HG02973 (cell line): Measurements from ENCODE around the gene SARS2.

Experiments
- ATAC-seq: cut with Tn5 transposase; IDR thresholded peaks from one replicate; pipeline ENCODE4 v1.9.1; 2021; ENCODE audit warnings: moderate library complexity; ENCODE audit not compliant: unreplicated experiment

SARS2 gene

GRCh38 chr19:38919837-38920601 is 10.5 kb downstream of the SARS2 start:
- ATAC-seq, result no peak

GRCh38 chr19:38918526-38918925 is 12.0 kb downstream of the SARS2 start:
- ATAC-seq, result no peak

GRCh38 chr19:38917921-38918491 is 12.6 kb downstream of the SARS2 start:
- ATAC-seq, result no peak

- no peak for ATAC-seq
These were observed 13.0 kb downstream of the SARS2 start for GRCh38 chr19:38917516-38917915.

DNA sequence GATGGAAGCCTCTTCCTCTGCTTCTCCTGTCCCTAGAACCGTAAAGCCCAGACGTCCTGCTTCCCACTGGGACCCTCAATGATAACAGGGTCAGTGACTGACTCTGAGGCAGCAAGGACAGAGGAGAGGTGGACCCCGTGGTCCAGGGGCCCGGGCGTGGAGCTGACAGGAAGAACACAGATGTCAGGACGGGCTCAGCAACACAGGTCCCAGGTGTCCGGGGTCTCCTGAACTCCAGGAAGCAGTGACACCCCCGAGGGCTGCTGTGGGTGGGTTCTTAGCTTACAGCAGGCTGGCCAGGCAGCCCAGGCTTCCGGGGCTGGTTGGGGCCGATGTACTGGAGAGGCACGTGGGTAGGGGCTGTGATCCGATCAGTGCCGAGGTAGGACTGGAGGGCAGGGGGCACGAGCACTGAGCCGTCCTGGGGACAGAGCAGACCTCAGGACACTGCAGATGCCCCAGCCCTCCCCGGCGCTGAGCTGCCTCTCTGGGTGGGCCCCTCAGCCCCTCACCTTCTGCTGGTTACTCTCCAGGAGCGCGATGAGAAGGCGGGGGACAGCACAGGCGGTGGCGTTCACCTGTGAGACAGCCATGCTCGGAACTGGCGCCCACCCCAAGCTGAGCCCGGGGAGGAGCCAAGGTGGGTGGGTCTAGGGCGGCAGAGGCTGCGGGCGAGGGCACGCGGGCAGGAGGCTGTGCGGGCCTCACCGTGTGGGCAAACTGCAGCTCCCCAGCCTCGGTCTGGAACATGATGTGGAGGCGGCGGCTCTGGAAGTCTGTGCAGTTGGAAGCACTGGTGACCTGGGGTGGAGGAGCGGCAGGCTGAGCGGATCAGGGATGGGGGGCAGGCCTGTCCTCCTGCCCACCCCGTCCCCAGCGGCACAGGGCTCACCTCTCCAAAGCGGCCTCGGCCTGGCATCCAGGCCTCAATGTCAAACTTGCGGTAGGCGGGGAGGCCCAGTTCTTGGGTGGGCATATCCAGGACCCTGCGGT is 14.9 kb downstream of the SARS2 start:
- no peak for ATAC-seq

GRCh38 chr19:38913958-38914357 is 16.6 kb downstream of the SARS2 start:
- ATAC-seq, result no peak

- no peak for ATAC-seq
These were observed 17.7 kb downstream of the SARS2 start for GRCh38 chr19:38912600-38913514.

DNA sequence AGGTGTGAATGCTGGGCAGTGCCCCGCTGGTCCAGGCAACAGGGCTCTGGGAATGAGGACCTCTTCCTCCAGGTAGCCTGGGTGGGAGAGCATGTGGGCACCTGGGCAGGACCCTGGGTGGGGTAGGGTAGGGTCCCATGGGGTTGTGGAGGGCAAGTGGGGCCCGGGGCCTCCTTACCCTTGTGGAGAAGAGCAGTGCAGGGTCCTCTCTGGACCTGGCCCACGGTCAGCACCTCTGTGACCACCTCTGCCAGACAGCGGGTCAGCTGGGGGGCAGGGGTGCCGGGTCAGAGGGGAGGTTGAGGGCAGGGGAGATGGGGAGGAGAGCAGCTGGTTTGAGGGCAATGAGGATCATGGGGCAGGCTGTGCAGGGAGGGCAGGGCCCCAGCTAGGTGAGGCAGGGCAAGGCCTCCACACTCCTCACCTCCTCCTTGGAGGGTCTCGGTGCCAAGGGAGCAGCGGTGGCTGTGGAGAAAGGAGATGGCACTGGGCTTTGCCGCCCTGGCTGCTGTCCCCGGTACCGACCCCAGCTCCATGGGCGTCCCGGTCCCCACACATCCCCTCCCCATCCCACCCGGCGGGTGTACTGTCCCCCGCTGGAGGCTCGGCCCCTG is 19.1 kb downstream of the SARS2 start:
- ATAC-seq, result no peak

- ATAC-seq, result no peak
These were observed 20.1 kb downstream of the SARS2 start for GRCh38 chr19:38910488-38910887.

- no peak for ATAC-seq
These were observed 21.7 kb downstream of the SARS2 start for GRCh38 chr19:38908911-38909310.

GRCh38 chr19:38907670-38908069 is 22.9 kb downstream of the SARS2 start:
- ATAC-seq, result no peak

DNA sequence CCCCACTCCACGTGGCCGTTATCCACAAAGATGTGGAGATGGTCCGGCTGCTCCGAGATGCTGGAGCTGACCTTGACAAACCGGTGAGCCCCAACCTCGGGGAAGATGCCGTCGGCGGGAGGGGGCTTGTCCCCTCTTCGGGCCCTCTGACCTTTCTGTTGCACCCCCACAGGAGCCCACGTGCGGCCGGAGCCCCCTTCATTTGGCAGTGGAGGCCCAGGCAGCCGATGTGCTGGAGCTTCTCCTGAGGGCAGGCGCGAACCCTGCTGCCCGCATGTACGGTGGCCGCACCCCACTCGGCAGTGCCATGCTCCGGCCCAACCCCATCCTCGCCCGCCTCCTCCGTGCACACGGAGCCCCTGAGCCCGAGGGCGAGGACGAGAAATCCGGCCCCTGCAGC is 23.3 kb downstream of the SARS2 start:
- no peak for ATAC-seq

DNA sequence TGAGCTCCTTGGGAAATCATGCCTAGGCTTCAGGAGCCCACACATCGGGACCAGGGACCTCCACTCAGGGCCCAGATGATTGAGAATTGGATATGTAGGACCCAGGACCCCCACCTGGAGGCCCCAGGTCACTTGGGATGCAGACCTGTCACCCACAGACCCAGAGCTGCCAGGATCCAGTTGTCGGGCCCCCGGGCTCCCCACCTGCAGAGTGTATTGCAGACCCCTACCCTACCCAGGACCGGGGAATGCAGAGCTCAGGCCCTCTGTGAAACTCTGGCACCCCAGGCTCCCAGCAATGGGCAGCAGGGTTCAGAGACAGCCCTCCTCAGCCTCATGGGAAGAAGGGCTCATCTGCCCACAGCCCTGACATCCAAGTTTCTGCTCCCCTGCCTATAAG is 24.9 kb downstream of the SARS2 start:
- no peak for ATAC-seq

DNA sequence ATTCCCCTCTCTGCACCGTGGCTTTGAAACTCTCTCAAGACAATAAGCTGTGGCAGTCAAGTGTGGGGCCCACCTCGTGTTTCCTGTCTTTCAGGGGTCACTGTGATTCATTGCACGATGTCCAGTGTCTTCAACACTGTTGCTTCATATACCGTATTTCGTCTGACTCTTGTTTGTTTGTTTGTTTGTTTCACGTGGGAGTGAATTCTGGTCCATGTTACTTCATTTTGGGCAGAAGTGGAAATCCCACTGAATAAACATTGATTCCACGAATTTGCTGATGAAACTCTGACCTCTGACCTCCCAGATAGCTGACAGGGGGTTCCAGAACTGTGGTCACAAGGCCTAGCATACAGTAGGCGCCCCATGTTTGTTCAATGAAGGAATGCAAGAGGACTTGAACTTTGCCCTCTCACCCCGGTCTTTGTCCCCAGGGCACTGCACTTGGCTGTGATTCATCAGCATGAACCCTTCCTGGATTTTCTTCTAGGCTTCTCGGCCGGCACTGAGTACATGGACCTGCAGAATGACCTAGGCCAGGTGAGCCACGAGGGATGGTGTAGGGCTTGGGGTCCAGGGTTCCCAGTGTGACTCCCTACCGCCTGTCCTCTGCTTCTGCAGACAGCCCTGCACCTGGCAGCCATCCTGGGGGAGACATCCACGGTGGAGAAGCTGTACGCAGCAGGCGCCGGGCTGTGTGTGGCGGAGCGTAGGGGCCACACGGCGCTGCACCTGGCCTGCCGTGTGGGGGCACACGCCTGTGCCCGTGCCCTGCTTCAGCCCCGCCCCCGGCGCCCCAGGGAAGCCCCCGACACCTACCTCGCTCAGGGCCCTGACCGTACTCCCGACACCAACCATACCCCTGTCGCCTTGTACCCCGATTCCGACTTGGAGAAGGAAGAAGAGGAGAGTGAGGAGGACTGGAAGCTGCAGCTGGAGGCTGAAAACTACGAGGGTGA is 25.7 kb downstream of the SARS2 start:
- no peak for ATAC-seq

DNA sequence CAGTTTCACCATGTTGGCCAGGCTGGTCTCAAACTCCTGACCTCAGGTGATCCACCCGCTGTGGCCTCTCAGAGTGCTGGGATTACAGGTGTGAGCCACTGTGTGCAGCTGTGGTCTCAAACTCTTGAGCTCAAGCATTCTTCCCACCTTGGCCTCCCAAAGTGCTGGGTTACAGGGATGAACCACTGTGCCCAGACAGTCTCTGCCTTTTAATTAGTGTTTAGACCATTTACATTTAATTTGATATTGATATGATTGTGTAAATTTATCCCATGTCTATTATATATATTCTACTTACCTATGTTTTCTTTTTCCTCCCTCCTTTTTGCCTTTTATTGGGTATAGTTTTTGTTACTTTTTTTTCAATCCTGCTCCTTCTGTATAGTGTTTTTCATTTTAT is 28.9 kb downstream of the SARS2 start:
- ATAC-seq, result no peak

GRCh38 chr19:38900743-38901190 is 29.8 kb downstream of the SARS2 start:
- ATAC-seq, result no peak

DNA sequence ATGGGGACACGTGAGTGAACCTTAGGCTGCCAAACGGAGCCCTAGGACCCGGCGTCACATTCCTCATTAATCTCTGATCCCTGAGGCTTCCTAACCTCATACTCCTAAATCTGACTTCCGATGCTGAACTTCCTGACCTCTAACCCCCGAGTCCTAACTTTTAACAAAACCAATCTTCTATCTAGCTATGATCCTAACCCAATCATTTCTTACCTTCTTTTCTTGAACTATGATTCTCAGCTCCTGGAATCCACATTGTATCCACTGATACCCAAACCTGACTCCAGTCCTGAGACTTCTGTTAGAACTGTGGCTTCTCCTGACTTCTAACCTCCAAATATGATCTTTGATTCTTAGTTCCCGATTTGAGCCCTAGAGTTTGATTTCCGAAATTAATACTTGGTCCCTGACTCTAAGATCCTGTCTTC is 30.3 kb downstream of the SARS2 start:
- ATAC-seq, result no peak

DNA sequence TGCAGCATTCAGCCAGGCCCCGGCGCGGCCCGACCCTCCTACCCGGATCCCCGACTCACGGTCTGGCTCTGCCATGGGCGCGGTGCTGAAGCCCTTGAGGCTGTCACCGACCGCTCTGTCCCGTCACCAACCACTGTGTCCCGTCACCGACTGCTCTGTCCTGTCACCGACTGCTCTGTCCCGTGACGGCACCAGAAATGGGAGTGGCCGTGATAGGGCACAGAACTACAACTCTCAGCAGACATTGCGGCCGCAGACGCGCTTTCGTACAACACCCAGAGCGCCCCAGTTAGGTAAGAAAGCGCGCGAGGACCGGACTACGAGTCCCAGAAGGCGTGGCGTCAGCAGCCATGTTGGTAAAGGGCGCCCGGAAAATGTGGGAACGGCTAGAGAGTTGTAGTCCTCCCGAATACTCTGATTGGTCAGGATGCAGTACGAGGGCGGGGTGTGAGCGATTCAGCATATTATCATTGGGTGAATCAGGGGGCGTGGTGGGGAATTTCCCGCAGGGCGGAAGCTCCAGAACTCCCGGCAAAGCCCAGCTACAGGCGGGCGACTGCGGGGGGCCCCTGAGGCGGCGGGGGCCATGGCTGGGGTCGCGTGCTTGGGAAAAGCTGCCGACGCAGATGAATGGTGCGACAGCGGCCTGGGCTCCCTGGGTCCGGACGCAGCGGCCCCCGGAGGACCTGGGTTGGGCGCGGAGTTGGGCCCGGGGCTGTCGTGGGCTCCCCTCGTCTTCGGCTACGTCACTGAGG is 30.9 kb downstream of the SARS2 start, which contains the start of the genes NFKBIB and SIRT2:
Gene NFKBIB, plus strand, starts transcription at position 523 of the 755 bp plus-strand sequence. Its CDS starts 64 bp downstream, at position 587.
Gene SIRT2, minus strand, starts transcription at position 172 of the 755 bp plus-strand sequence. Its CDS starts 97 bp downstream, at position 75.
- ATAC-seq, result peak; percentile 90
